OCI-LY3 (cell line): Measurements from ENCODE around the gene COMMD3.

ENCODE experiments used
- CTCF ChIP-seq: fragments of 200-600, 300-600 bp; sonication (generic); IDR thresholded peaks from 2 replicates; pipeline ENCODE4 v1.5.1; 2014; ENCODE audit warnings: antibody characterized with exemption, low read length, low read depth
- EZH2phosphoT487 ChIP-seq: fragments of 200-600 bp; shearing (Covaris generic); IDR thresholded peaks from 2 replicates; pipeline ENCODE4 v1.6.1; 2018; ENCODE audit warnings: antibody characterized with exemption, mixed run types, low read depth

DNA sequence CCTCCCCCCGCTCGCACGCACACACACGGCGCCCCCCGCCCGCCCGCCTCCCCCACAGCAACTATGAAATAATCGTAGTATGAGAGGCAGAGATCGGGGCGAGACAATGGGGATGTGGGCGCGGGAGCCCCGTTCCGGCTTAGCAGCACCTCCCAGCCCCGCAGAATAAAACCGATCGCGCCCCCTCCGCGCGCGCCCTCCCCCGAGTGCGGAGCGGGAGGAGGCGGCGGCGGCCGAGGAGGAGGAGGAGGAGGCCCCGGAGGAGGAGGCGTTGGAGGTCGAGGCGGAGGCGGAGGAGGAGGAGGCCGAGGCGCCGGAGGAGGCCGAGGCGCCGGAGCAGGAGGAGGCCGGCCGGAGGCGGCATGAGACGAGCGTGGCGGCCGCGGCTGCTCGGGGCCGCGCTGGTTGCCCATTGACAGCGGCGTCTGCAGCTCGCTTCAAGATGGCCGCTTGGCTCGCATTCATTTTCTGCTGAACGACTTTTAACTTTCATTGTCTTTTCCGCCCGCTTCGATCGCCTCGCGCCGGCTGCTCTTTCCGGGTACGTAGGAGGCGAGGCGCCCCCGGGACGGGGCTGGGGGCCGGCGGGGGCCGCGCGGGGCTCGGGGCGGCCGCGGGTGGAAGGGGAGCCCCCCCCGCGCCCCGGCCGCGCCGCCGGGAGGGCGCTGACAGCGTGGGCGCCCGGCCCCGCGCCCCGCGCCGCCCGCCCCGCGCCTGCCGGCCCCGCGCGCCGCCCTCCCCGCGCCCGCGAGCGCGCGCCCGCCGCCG, 5.2 kb downstream of the COMMD3 start:
- TF ChIP-seq CTCF (no peak), EZH2phosphoT487 (no peak)
